Measurements from ENCODE around the gene HNRNPAB.

The HNRNPAB gene

GRCh38 chr5:178204182-178204934 is at the start of gene HNRNPAB:
HNRNPAB (plus strand) TSS chr5:178204533; CDS start chr5:178204838, 305 bp downstream.
- DNase-seq: peak; percentile 99

- DNase-seq: no peak
Measured at GRCh38 chr5:178155065-178155464, 49.3 kb upstream of the HNRNPAB start.

GRCh38 chr5:178160176-178160575 is 44.2 kb upstream of the HNRNPAB start:
- DNase-seq: no peak

GRCh38 chr5:178162481-178162880 is 41.9 kb upstream of the HNRNPAB start:
- no peak for DNase-seq

GRCh38 chr5:178163772-178164735 is 40.3 kb upstream of the HNRNPAB start:
- DNase-seq: peak; percentile 98

GRCh38 chr5:178165581-178165980 is 38.8 kb upstream of the HNRNPAB start:
- no peak for DNase-seq

GRCh38 chr5:178170455-178170854 is 33.9 kb upstream of the HNRNPAB start:
- no peak for DNase-seq

GRCh38 chr5:178174456-178174855 is 29.9 kb upstream of the HNRNPAB start:
- DNase-seq: no peak

GRCh38 chr5:178176791-178177190 is 27.5 kb upstream of the HNRNPAB start:
- no peak for DNase-seq

GRCh38 chr5:178177569-178177968 is 26.8 kb upstream of the HNRNPAB start:
- DNase-seq: no peak

- DNase-seq: no peak
Measured at GRCh38 chr5:178180141-178180863, 24.0 kb upstream of the HNRNPAB start.

GRCh38 chr5:178182158-178182876 is 22.0 kb upstream of the HNRNPAB start:
- DNase-seq: no peak

GRCh38 chr5:178186427-178186826 is 17.9 kb upstream of the HNRNPAB start:
- no peak for DNase-seq

GRCh38 chr5:178187014-178187413 is 17.3 kb upstream of the HNRNPAB start, which contains the start of gene GMCL2:
GMCL2 (minus strand) TSS chr5:178187371; CDS start chr5:178187299, 72 bp downstream.
- DNase-seq: no peak

GRCh38 chr5:178189433-178189832 is 14.9 kb upstream of the HNRNPAB start:
- no peak for DNase-seq

GRCh38 chr5:178191661-178192060 is 12.7 kb upstream of the HNRNPAB start:
- DNase-seq: no peak

- no peak for DNase-seq
Measured at GRCh38 chr5:178192244-178192643, 12.1 kb upstream of the HNRNPAB start.

GRCh38 chr5:178192787-178193186 is 11.5 kb upstream of the HNRNPAB start:
- no peak for DNase-seq

GRCh38 chr5:178193251-178193809 is 11.0 kb upstream of the HNRNPAB start:
- DNase-seq: no peak

- DNase-seq: no peak
Measured at GRCh38 chr5:178194026-178194425, 10.3 kb upstream of the HNRNPAB start.

GRCh38 chr5:178196281-178196812 is 8.0 kb upstream of the HNRNPAB start:
- DNase-seq: no peak

GRCh38 chr5:178196986-178197385 is 7.3 kb upstream of the HNRNPAB start:
- DNase-seq: no peak
